HCEC 1CT (cell line): ENCODE results near the gene CNNM4.

Experiments
- DNase-seq: peaks from one replicate; pipeline ENCODE4 v3.0.0-alpha.2; 2017

CNNM4 gene

GRCh38 chr2:96760036-96760985 is at the start of gene CNNM4:
TSS of gene CNNM4 (plus strand) at chr2:96760902. CDS start at chr2:96761000, 98 bp downstream.
- DNase-seq, result peak; percentile 89

DNA sequence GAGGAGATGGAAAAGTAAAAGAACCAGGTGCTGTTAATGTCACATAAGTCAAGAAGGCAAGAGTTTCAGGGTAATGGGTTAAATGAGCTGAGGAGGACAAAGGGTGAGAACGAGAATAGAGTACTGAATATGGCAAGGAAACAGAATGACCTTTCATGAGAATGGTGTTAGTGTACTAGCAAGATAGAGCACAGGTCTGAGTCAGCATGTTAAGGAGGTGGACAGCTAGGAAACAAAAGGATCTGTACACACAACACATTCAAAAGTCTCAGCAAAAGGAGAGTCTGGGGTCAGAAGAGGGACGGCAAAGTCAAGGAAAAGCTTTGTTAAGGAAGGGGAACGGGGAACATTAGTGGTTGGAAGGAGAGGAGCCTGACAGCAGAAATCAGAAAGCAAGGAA is 49.7 kb upstream of the CNNM4 start:
- DNase-seq, result no peak

- DNase-seq, result no peak
These were observed 45.0 kb upstream of the CNNM4 start for GRCh38 chr2:96715658-96716057.

- no peak for DNase-seq
These were observed 44.3 kb upstream of the CNNM4 start for GRCh38 chr2:96716388-96716787.

DNA sequence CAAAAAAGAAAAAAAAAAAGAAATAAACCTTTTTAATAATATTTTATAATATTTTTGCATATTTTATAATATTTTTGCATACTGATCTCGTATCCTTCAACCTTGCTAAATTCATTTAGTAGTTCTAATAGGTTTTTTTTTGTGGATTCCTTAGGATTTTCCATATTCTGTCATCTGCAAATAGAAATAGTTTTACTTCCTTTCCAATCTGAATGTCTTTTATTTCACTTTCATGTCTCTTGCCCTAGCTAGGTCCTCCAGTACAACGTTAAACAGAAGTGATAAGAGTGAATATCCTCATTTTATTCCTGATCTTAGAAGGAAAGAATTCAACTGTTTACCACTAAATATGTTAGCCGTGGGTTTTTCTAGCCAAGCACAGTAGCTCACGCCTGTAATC is 34.6 kb upstream of the CNNM4 start:
- no peak for DNase-seq

- no peak for DNase-seq
These were observed 33.3 kb upstream of the CNNM4 start for GRCh38 chr2:96727431-96727830.

- no peak for DNase-seq
These were observed 31.0 kb upstream of the CNNM4 start for GRCh38 chr2:96729748-96730147.

- DNase-seq, result peak; percentile 18
These were observed 30.5 kb upstream of the CNNM4 start for GRCh38 chr2:96730212-96730611.

GRCh38 chr2:96733931-96734330 is 26.8 kb upstream of the CNNM4 start:
- DNase-seq, result no peak

DNA sequence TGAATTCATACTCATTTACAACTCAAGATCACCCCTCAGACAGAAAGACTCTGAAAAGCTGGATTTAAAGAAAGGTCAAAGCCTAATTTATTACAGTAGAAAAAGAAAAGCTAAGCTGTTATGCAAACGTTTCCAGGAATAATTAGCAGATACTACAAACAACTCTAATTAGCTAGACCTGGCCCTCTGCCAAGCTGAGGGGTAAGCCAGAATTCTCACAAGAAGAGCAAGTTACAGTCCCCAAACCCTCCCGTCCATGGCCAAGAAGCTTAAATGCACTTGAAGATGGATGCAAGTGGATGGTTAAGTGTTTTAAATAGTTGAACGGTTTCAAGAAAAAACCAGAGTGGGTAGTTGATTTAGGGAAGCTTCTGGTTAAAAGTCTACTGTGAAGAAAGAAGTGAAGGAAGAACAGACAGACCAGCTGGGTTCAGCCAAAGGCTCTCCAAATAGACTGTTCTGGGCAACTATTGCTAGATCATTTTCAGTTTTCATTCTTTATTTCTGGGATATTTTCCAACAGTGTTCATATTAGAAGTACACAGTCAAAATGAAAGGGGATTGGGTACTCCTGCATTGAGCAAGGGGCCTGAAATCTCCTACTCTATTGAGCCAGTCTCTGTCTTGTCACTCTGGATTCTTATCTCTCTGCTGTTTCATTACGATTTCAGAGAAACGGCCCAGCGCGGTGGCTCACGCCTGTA is 25.7 kb upstream of the CNNM4 start:
- no peak for DNase-seq

DNA sequence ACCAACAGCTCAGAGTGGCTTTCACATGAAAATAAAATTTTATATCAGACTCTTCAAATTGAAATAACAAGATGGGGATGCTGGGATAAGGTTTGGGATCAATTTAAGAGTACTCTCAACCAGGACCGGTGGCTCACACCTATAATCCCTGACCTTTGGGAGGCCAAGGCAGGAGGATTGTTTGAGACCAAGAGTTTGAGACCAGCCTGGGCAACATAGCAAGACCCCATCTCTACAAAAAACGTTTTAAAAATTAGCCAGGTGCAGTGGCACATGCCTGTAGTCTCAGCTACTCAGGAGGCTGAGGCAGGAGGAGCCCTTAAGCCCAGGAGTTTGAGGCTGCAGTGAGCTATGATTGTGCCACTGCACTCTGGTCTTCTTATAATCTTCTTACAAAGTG is 23.5 kb upstream of the CNNM4 start:
- DNase-seq, result no peak

DNA sequence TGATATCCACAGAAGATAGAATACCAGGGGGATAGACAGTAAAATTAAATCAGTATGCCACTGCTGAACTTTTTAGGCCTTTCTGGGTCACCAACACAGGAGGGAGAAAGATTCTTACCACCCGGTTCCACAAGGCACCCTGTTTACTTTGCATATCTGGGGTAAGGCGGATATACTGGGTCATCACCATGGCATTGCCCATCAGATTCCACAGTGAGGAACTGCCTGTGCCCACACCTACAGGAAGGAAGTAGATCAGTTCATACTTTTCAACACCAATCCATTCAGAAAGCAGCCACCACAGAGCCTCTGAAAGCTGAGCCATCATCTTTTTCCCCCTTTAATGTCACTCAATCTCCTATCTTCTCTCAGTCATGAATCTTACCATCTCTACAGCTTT is 22.9 kb upstream of the CNNM4 start:
- DNase-seq, result no peak

- no peak for DNase-seq
These were observed 21.5 kb upstream of the CNNM4 start for GRCh38 chr2:96739076-96739632.

DNA sequence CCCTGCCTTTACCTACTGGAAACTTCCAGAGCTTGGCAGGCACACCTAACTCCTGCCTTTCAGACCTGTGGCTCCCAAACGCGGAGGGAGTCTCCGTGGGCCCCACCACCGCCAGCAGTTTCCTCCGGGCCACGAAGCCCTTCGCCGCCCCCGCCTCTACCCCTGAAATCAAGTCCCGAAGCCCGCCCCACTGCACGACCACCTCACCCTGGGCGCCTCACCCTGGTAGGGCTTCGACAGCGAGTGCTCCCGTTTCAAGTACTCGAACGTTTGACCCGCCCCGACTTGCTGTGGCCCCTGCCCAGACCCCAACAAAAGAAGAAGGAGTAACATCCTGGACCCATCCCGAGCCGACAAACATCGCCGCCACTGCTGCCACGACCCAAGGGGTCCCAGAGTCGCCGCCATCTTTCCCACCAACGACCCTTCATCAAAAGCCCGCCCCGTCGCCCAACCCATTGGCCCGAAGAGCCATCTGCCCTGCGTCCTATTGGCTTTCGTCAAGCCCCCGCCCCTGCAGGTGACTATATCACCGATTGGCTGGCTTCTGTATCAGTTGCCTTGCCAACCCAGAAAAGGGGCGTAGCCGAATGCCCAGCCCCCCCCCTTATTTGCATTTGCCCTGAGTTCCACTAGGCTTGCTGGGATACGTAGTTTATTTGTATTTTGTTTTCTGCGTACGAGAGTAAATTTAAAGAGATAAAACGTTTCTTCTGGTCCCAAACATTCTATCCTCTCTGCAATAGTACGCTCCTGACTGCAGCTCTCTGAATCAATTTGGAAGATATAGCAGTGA is 20.9 kb upstream of the CNNM4 start, which contains the start of gene LMAN2L:
Gene LMAN2L (minus strand): TSS at position 432 of the 796 bp plus-strand sequence. CDS start 24 bp downstream, at position 408.
- peak; percentile 96 for DNase-seq

DNA sequence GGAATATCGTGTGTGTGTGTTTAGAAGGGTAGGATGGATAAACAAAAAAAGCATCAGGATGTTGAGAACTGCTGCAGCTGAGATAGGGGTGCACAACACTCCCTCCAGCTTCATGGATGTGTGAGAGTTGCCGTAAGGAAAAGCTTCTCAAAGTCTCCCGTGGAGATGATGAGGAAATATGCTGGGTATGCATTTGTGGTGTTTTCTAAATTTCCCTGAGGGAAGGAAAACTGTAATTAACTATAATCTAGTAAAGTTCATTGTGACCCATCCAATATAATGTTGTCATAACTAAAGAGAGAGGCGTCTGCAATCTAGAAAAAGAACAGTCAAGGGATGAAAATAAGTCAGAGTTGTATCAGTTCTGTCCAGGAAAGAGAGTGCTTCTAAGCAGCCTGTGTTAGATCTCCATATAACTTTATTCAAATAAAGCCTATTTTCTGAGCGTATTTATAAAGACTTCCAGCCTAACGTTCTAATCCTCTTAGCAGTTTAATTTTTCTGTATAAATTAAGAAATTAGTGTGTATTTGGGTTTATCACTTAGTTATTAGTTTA is 13.6 kb upstream of the CNNM4 start:
- no peak for DNase-seq

DNA sequence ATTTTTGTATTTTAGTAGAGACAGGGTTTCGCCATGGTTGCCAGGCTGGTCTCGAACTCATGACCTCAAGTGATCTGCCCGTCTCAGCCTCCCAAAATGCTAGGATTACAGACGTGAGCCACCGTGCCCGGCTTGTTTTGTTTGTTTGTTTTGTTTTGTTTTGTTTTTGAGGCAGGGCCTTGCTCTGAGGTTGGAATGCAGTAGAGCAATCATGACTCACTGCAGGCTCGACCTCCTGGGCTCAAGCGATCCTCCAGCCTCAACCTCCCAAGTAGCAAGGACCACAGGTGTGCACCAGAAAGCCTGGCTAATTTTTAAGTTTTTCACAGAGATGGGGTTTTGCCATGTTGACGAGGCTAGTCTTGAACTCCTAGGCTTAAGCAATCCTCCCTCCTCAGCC is 8.9 kb upstream of the CNNM4 start:
- DNase-seq, result no peak

DNA sequence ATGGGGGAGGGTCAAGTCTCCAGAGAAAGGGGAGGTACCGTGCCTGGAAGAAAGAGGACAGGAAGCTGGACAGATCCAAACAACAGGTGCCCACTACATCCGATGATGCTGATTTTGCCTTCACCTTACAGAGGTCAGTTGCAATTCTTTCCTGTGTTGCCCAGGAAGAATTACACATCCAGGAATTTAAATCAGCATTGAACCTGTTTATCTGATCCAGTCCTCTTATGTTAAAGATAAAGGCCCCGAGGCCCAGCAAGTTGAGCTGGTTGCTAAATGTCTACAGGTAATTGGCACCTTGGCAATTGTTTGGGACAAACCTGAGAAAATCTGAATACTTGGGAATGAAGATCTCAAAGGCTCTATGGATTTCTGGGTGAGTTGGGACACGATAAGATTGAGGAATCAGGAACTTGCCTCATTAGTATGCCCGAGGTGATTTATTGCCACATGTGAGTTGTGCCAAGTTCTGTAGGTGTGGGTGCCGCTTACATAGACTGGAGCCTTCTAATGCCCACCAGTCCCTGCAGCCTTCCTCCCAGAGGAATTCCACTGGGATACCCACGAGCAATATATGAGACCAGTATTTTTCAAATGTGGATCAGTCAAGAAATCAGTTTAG is 6.9 kb upstream of the CNNM4 start:
- no peak for DNase-seq

DNA sequence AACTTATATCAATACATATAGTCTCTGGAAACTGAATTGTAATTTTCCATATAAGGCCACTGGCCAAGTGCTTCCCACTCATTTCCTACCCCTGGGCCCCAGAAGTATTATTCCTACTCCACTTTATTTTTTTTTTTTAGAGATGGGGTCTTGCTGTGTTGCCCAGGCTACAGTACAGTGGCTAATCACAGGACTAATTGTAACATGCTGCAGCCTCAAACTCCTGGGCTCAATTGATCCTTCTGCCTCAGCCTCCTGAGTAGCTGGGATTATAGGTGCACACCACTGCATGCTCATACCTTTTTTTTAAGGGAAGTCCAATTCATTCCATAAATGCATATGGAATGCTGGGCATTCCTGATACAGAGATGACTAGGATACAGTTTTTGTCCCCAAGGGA is 6.4 kb upstream of the CNNM4 start:
- no peak for DNase-seq

DNA sequence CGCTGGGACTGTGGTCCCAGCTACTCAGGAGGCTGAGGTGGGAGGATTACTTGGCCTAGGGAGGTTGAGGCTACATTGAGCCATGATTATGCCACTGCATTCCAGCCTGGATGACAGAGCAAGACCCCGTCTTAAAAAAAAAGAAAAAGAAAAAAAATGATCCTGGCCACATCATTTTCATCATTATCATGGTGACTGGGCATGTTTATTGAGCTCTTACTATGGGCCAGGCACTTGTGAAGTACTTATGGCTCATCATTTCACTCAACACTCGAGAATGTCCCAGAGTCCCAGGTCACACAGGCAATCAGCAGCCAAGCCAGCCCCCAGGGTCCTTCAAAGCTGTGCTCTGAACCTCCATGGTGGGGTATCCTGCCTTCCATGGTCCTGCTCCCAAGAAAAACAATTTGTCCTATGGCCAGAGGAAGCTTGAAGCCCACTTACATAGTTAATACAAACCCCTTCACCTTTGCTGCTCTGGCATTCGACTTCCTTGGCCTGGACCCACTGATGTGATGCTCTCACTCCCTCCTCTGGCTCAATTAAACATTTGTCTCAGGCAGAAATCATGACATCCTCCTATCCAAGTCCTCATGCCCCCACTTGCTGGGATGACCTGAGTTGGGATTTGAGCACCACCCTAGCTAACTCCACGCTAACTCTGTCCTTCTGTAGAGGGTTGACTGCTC is 3.8 kb upstream of the CNNM4 start:
- DNase-seq, result no peak

DNA sequence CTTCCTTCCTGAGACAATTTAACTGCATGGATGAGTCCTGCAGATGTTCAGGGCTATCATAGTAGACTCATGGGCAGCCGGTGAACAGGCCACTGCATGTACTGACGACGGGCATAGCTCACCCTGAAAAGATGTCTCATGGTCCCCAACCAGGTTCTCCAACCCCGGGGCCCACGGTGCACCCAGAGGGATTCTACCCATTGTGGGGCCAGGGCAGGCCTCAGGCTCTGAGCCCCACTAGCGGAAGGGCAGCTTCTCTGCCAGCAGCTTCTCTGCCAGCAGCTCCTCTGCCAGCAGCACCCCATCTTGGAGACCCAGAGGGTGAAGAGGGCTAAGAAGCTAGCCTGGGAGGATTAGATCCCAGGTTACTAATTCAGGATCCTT is 3.2 kb upstream of the CNNM4 start:
- no peak for DNase-seq

DNA sequence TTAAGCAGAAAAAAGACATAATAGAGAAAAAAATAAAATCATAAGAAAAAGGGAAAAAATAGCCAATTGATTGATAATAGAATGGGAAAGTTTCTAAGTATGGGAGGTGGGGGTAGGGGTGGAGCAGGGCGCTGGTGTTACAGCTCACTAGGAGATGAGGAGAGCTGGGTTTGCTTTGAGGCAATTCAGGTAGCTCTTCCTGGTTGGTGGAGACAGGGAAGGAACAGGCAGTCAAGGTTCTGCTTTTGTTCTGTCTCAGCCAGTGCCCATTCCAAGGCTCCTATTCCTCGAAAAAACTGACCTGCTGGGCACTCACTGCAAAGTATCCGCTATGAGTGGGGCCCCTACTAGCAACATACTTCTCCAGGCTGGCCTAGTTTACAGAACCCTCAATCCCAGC is 1.7 kb upstream of the CNNM4 start:
- DNase-seq, result no peak

DNA sequence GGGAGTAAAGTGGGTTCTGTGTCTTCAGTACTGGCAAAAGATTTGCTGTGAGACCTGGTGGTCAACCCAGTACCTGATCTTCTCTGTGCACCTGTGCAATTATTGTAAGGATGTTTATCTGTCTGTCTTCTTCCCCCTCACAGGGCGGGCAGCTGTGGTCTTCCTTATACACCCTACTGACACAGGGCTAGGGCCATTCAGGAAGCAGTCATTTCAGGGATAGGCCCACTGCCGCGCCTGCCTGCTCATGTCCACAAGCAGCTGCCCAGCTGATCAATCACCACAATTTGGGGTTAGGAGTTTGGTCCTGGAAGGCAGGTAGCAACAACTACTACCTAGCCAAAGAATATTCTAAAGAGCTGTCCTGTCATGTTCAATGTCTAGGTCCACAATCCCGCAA is 1.2 kb upstream of the CNNM4 start:
- DNase-seq, result no peak
